Measurements from ENCODE around the gene ANKRD11. TPM values are rescaled to one million over a fixed set of nuclear protein-coding genes. Genes with fewer than 3 reads are reported as not detected.

Gene ANKRD11
- total RNA-seq, 1 experiment from 2014 or later, result 99.4 TPM

- Histone ChIP-seq H3K36me3 (ENCODE audit: control insufficient read depth, insufficient read depth, low read length) (no peaks in the 10 kb centered on the region), H3K9me3 (ENCODE audit: control insufficient read depth, insufficient read depth, low read depth, low read length) (no peaks in the 10 kb centered on the region), H3K27me3 (ENCODE audit: control insufficient read depth, insufficient read depth, low read length) (no peaks in the 10 kb centered on the region), H3K4me1 (ENCODE audit: control insufficient read depth, insufficient read depth, low read length) (peaks cover 25% of the 10 kb centered on the region), H3K4me3 (ENCODE audit: low read depth in 2 of 2, low read length in 2 of 2) (no peak overlapping the region), H3K27ac (ENCODE audit: low read length) (no peak overlapping the region)
- intact Hi-C loops (cut with micrococcal nuclease; ENCODE audit: unreplicated experiment) (no loop called here), in situ Hi-C loops (cut with HindIII; ENCODE audit: low pct_unique_long_range_greater_than_20kb, low sequenced_read_pairs) (no loop called here)
- ATAC-seq (no peak), DNase-seq (ENCODE audit: low read depth, low spot score) (no peak)
- BruUV-seq (replicated peaks), result no TSS peak
- ChIA-PET POLR2A (no interaction called here), CTCF (no interaction called here)
- no peak; the same call in 1 of the 2 replicates for TF ChIP-seq POLR2AphosphoS5 (IDR thresholded peaks at IDR 0.05; ENCODE audit: low read depth, low read length)
- TF ChIP-seq TCF7L2 (IDR thresholded peaks at IDR 0.05; ENCODE audit: low read depth, low read length), result no peak
- TF ChIP-seq, protein P1, sequence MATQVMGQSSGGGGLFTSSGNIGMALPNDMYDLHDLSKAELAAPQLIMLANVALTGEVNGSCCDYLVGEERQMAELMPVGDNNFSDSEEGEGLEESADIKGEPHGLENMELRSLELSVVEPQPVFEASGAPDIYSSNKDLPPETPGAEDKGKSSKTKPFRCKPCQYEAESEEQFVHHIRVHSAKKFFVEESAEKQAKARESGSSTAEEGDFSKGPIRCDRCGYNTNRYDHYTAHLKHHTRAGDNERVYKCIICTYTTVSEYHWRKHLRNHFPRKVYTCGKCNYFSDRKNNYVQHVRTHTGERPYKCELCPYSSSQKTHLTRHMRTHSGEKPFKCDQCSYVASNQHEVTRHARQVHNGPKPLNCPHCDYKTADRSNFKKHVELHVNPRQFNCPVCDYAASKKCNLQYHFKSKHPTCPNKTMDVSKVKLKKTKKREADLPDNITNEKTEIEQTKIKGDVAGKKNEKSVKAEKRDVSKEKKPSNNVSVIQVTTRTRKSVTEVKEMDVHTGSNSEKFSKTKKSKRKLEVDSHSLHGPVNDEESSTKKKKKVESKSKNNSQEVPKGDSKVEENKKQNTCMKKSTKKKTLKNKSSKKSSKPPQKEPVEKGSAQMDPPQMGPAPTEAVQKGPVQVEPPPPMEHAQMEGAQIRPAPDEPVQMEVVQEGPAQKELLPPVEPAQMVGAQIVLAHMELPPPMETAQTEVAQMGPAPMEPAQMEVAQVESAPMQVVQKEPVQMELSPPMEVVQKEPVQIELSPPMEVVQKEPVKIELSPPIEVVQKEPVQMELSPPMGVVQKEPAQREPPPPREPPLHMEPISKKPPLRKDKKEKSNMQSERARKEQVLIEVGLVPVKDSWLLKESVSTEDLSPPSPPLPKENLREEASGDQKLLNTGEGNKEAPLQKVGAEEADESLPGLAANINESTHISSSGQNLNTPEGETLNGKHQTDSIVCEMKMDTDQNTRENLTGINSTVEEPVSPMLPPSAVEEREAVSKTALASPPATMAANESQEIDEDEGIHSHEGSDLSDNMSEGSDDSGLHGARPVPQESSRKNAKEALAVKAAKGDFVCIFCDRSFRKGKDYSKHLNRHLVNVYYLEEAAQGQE (IDR thresholded peaks at IDR 0.05; ENCODE audit: insufficient read depth in 1 of 2, low read depth in 2 of 2, low read length in 1 of 2), result no peak
- no peak for TF ChIP-seq SIN3A (IDR thresholded peaks at IDR 0.05; ENCODE audit: borderline replicate concordance, insufficient read depth, low read depth, low read length)
- no peak for TF ChIP-seq CTCF (IDR thresholded peaks at IDR 0.05)
Observed at GRCh38 chr16:89273741-89274472, 216.5 kb downstream of the ANKRD11 start.

GRCh38 chr16:89272631-89273030 lies 217.7 kb downstream of the ANKRD11 start:
- ATAC-seq (no peak), DNase-seq (ENCODE audit: low read depth, low spot score) (no peak)
- in situ Hi-C loops (cut with HindIII; ENCODE audit: low pct_unique_long_range_greater_than_20kb, low sequenced_read_pairs) (no loop called here), intact Hi-C loops (cut with micrococcal nuclease; ENCODE audit: unreplicated experiment) (no loop called here)
- Histone ChIP-seq H3K27me3 (ENCODE audit: control insufficient read depth, insufficient read depth, low read length) (no peaks in the 10 kb centered on the region), H3K36me3 (ENCODE audit: control insufficient read depth, insufficient read depth, low read length) (no peaks in the 10 kb centered on the region), H3K27ac (ENCODE audit: low read length) (no peak overlapping the region), H3K4me1 (ENCODE audit: control insufficient read depth, insufficient read depth, low read length) (peaks cover 21% of the 10 kb centered on the region), H3K4me3 (ENCODE audit: low read depth in 2 of 2, low read length in 2 of 2) (no peak overlapping the region), H3K9me3 (ENCODE audit: control insufficient read depth, insufficient read depth, low read depth, low read length) (no peaks in the 10 kb centered on the region)
- POLR2A ChIA-PET, result no interaction called here
- BruUV-seq (replicated peaks), result no TSS peak
- TF ChIP-seq POLR2AphosphoS5 (IDR thresholded peaks at IDR 0.05; ENCODE audit: low read depth, low read length) (no peak), CTCF (IDR thresholded peaks at IDR 0.05) (no peak), TCF7L2 (IDR thresholded peaks at IDR 0.05; ENCODE audit: low read depth, low read length) (no peak), SIN3A (IDR thresholded peaks at IDR 0.05; ENCODE audit: borderline replicate concordance, insufficient read depth, low read depth, low read length) (no peak)
- TF ChIP-seq, protein P1 (IDR thresholded peaks at IDR 0.05; ENCODE audit: insufficient read depth in 1 of 2, low read depth in 2 of 2, low read length in 1 of 2), result no peak
- CTCF ChIA-PET, result no interaction called here

Data from Panc1 (cell line).